Tibial artery (tissue), 4 donors: ENCODE results near the gene MRPL30.
A peak's percentile ranks its signal among the peaks of the same experiment; 100 is the strongest.
"Not testable (repeated sequence)": the region's sequence is repeated elsewhere in the genome, so short reads cannot be mapped to it uniquely, and the experiment has no call there.

Experiments used
- DNase-seq, 2 donors: peaks; one replicate each; pipeline ENCODE4 v3.0.0-alpha.2; 2019
- H3K27ac ChIP-seq, 2 donors: fragments of 200-600 bp; sonication (generic) in 1 of 2; 1 replicate in 1 of 2; 2 replicates in 1 of 2; pipeline ENCODE4 v1.5.1; 2018 to 2019; ENCODE audit warnings: mild to moderate bottlenecking in 1 of 2
- H3K27me3 ChIP-seq, 2 donors: fragments of 200-600 bp; sonication (generic) in 1 of 2; one replicate each; pipeline versions ENCODE4 v1.5.1 to v1.6.0; 2016 to 2019
- H3K36me3 ChIP-seq, 3 donors: fragments of 200-600 bp; sonication (generic) in 2 of 3; one replicate each; pipeline ENCODE4 v1.5.1; 2016 to 2019; ENCODE audit warnings: mild to moderate bottlenecking in 2 of 3
- H3K4me1 ChIP-seq, 4 donors: fragments of 200-600 bp; sonication (generic) in 2 of 4; 1 replicate in 3 of 4; 2 replicates in 1 of 4; pipeline ENCODE4 v1.5.1; 2016 to 2019
- H3K4me3 ChIP-seq, 2 donors: fragments of 200-600 bp; sonication (generic) in 1 of 2; 1 replicate in 1 of 2; 2 replicates in 1 of 2; pipeline ENCODE4 v1.5.1; 2018 to 2019; ENCODE audit warnings: mild to moderate bottlenecking in 2 of 2
- H3K9me3 ChIP-seq, 3 donors: fragments of 200-600 bp; sonication (generic) in 1 of 3; one replicate each; pipeline ENCODE4 v1.5.1; 2016 to 2019
- CTCF ChIP-seq, 2 experiments: fragments of 200-600 bp in 1 of 2; fragments of 450-650 bp in 1 of 2; IDR thresholded peaks; one replicate each; pipeline ENCODE4 v1.5.1; 2017 to 2019; ENCODE audit warnings: antibody characterized with exemption in 2 of 2, mild to moderate bottlenecking in 1 of 2, moderate library complexity in 1 of 2
- intact Hi-C: fragments of 100-400 bp; cut with DNase I; formaldehyde crosslinking; loops from one replicate; pipeline ENCODE4 v1.15.0; 2023; ENCODE audit warnings: low total_unique reads

MRPL30 gene

GRCh38 chr2:99180755-99181623 lies at the start of gene MRPL30, which contains the start of gene MITD1:
MRPL30 (plus strand) TSS chr2:99181184; CDS start chr2:99186204, 5,020 bp downstream.
MITD1 (minus strand) TSS chr2:99181058; CDS start chr2:99180981, 77 bp downstream.
- intact Hi-C loops, result loop anchor here (5.0 to 10.0 kb wide), 2 partner anchors 39 to 154 kb away; partner anchors contain the start of genes C2orf15, EIF5B and TXNDC9
- Histone ChIP-seq H3K9me3 (no peaks in the 10 kb centered on the region), H3K4me1 (peaks cover 0 to 35% (median 26%) of the 10 kb centered on the region in 4 donors), H3K27ac (peak within 1 kb of the TSS; percentile 69 to 78), H3K36me3 (no peaks in the 10 kb centered on the region), H3K27me3 (no peaks in the 10 kb centered on the region), H3K4me3 (peak within 1 kb of the TSS; percentile 71 to 91)
- TF ChIP-seq CTCF (IDR thresholded peaks at IDR 0.05), result peak in 1 of 2 experiments; percentile 13
- DNase-seq, result peak; percentile 90 to 96

DNA sequence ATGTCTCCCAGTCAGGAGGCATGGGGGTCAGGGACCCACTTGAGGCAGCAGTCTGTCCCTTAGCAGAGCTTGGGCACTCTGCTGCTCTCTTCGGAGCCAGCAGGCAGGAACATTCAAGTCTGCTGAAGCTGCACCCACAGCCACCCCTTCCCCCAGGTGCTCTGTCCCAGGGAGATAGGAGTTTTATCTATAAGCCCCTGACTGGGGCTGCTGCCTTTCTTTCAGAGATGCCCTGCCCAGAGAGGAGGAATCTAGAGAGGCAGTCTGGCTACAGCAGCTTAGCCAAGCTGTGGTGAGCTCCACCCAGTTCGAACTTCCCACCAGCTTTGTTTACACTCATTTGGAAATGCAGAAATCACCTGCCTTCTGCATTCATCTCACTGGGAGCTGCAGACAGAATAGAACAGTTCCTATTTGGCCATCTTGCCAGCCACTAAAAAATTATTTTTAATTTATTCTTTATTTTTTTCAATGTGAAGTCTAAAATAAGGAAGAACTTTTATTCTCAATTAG lies 45.9 kb upstream of the MRPL30 start:
- DNase-seq, intact Hi-C loops, H3K36me3 ChIP-seq, H3K27ac ChIP-seq, H3K4me1 ChIP-seq, H3K4me3 ChIP-seq, H3K27me3 ChIP-seq: not testable (repeated sequence)
- peaks cover 0 to 42% (median 14%) of the 10 kb centered on the region in 3 donors for H3K9me3 ChIP-seq

GRCh38 chr2:99139003-99139402 lies 42.0 kb upstream of the MRPL30 start:
- Histone ChIP-seq H3K4me1 (peaks cover 0 to 7% (median 4%) of the 10 kb centered on the region in 4 donors), H3K9me3 (peaks cover 0 to 3% (median 0%) of the 10 kb centered on the region in 3 donors), H3K27ac (no peak overlapping the region), H3K36me3 (no peaks in the 10 kb centered on the region), H3K4me3 (no peak overlapping the region), H3K27me3 (no peaks in the 10 kb centered on the region)
- intact Hi-C loops, result no loop called here
- TF ChIP-seq CTCF (IDR thresholded peaks at IDR 0.05), result no peak
- no peak for DNase-seq

- H3K27ac ChIP-seq, result peak overlapping the region; percentile 71 to 84
- no peaks in the 10 kb centered on the region for H3K36me3 ChIP-seq
- TF ChIP-seq CTCF (IDR thresholded peaks at IDR 0.05), result no peak
- H3K4me1 ChIP-seq, result peaks cover 0 to 7% (median 4%) of the 10 kb centered on the region in 4 donors
- H3K4me3 ChIP-seq, result peak overlapping the region; percentile 64 to 91
- no peaks in the 10 kb centered on the region for H3K27me3 ChIP-seq
- intact Hi-C loops, result loop anchor here (5.0 kb wide), 1 partner anchor 42 kb away; the partner anchor contains the start of genes MITD1 and MRPL30
- DNase-seq, result no peak
- no peaks in the 10 kb centered on the region for H3K9me3 ChIP-seq
These were observed 40.7 kb upstream of the MRPL30 start for GRCh38 chr2:99140056-99140859.

DNA sequence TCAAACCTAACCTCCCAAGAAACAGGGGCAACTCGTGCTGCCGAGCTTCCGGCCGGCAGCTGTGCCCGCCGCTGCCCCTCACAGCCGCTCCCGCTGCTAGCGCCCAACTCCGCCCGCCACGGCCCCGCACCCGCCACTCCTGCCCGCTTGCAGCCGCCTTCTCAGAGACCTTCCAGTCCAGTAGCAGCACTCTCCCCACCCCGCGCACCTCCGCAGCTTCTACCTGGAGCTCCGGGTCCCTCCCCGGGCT lies 40.2 kb upstream of the MRPL30 start:
- no peak for TF ChIP-seq CTCF (IDR thresholded peaks at IDR 0.05)
- Histone ChIP-seq H3K9me3 (no peaks in the 10 kb centered on the region), H3K27me3 (no peaks in the 10 kb centered on the region), H3K4me1 (peaks cover 0 to 7% (median 4%) of the 10 kb centered on the region in 4 donors), H3K36me3 (no peaks in the 10 kb centered on the region), H3K27ac (peak overlapping the region; percentile 71 to 84), H3K4me3 (peak overlapping the region; percentile 64 to 91)
- no peak for DNase-seq
- intact Hi-C loops, result loop anchor here (5.0 kb wide), 1 partner anchor 42 kb away; the partner anchor contains the start of genes MITD1 and MRPL30
